Tibial artery (tissue), 4 donors: ENCODE measurements around the gene USP49.
A peak's percentile ranks its signal among the peaks of the same experiment; 100 is the strongest.

Experiments used
- DNase-seq, 2 donors: peaks; one replicate each; pipeline ENCODE4 v3.0.0-alpha.2; 2019
- H3K27ac ChIP-seq, 2 donors: fragments of 200-600 bp; sonication (generic) in 1 of 2; 1 replicate in 1 of 2; 2 replicates in 1 of 2; pipeline ENCODE4 v1.5.1; 2018 to 2019; ENCODE audit warnings: mild to moderate bottlenecking in 1 of 2
- H3K27me3 ChIP-seq, 2 donors: fragments of 200-600 bp; sonication (generic) in 1 of 2; one replicate each; pipeline versions ENCODE4 v1.5.1 to v1.6.0; 2016 to 2019
- H3K36me3 ChIP-seq, 3 donors: fragments of 200-600 bp; sonication (generic) in 2 of 3; one replicate each; pipeline ENCODE4 v1.5.1; 2016 to 2019; ENCODE audit warnings: mild to moderate bottlenecking in 2 of 3
- H3K4me1 ChIP-seq, 4 donors: fragments of 200-600 bp; sonication (generic) in 2 of 4; 1 replicate in 3 of 4; 2 replicates in 1 of 4; pipeline ENCODE4 v1.5.1; 2016 to 2019
- H3K4me3 ChIP-seq, 2 donors: fragments of 200-600 bp; sonication (generic) in 1 of 2; 1 replicate in 1 of 2; 2 replicates in 1 of 2; pipeline ENCODE4 v1.5.1; 2018 to 2019; ENCODE audit warnings: mild to moderate bottlenecking in 2 of 2
- H3K9me3 ChIP-seq, 3 donors: fragments of 200-600 bp; sonication (generic) in 1 of 3; one replicate each; pipeline ENCODE4 v1.5.1; 2016 to 2019
- intact Hi-C: fragments of 100-400 bp; cut with DNase I; formaldehyde crosslinking; loops from one replicate; pipeline ENCODE4 v1.15.0; 2023; ENCODE audit warnings: low total_unique reads
- TF ChIP-seq, protein P1 (sequence below), 2 experiments: fragments of 200-600 bp in 1 of 2; fragments of 450-650 bp in 1 of 2; IDR thresholded peaks; one replicate each; pipeline ENCODE4 v1.5.1; 2017 to 2019; ENCODE audit warnings: antibody characterized with exemption in 2 of 2, mild to moderate bottlenecking in 1 of 2, moderate library complexity in 1 of 2

Gene USP49

DNA sequence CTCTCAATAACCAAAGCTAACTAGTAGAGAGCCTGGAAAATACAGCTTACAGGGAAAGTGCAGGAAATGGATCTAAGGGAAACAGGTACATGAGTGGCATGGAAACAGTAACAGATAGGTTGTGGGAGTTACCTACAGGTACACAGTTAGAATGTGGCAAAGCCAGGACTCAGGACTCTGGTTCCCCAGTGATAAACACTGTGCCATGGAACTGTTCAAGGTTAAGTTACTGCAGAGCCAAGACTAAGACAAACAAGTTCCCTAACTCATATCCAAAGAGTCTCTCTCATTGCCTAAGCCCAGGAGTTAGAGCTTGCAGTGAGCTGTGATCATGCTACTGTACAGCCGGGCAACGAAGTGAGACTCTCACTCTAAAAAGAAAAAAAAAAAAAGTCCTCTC is 19.2 kb upstream of the USP49 start:
- peaks cover 29 to 65% (median 32%) of the 10 kb centered on the region in 3 donors for H3K36me3 ChIP-seq
- TF ChIP-seq, protein P1, sequence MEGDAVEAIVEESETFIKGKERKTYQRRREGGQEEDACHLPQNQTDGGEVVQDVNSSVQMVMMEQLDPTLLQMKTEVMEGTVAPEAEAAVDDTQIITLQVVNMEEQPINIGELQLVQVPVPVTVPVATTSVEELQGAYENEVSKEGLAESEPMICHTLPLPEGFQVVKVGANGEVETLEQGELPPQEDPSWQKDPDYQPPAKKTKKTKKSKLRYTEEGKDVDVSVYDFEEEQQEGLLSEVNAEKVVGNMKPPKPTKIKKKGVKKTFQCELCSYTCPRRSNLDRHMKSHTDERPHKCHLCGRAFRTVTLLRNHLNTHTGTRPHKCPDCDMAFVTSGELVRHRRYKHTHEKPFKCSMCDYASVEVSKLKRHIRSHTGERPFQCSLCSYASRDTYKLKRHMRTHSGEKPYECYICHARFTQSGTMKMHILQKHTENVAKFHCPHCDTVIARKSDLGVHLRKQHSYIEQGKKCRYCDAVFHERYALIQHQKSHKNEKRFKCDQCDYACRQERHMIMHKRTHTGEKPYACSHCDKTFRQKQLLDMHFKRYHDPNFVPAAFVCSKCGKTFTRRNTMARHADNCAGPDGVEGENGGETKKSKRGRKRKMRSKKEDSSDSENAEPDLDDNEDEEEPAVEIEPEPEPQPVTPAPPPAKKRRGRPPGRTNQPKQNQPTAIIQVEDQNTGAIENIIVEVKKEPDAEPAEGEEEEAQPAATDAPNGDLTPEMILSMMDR (IDR thresholded peaks at IDR 0.05) = no peak

DNA sequence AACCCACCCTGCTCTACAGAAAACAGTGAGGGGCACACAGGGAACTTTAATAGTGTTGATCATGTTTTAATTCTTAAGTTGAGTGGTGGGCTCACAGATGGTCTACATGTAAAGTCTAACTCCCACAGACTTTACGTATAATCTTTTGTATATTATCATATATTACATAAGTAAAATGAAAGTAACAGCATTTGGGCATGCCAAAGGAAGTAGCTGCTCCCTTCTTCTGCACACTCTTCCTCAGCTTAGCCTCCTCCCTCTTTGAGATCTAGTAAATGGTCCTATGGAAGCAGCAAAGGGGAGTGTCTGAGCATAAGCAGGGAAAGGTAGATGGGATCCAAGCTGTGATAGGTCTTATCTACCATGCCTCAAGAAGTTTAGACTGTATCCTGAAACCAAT is 14.6 kb upstream of the USP49 start:
- intact Hi-C loops = no loop called here
- no peak for DNase-seq
- Histone ChIP-seq H3K36me3 (peaks cover 50 to 85% (median 54%) of the 10 kb centered on the region in 3 donors), H3K4me1 (no peaks in the 10 kb centered on the region), H3K27me3 (no peaks in the 10 kb centered on the region), H3K9me3 (no peaks in the 10 kb centered on the region), H3K4me3 (no peak overlapping the region), H3K27ac (no peak overlapping the region)
- TF ChIP-seq, protein P1 (IDR thresholded peaks at IDR 0.05) = no peak

More for the DNA sequence above, 19.2 kb upstream of the USP49 start:
- no peak overlapping the region for H3K4me3 ChIP-seq
- H3K4me1 ChIP-seq = peaks cover 0 to 21% (median 6%) of the 10 kb centered on the region in 4 donors
- no peaks in the 10 kb centered on the region for H3K9me3 ChIP-seq
- no peak overlapping the region for H3K27ac ChIP-seq
- no peaks in the 10 kb centered on the region for H3K27me3 ChIP-seq
- DNase-seq = no peak
- intact Hi-C loops = no loop called here

DNA sequence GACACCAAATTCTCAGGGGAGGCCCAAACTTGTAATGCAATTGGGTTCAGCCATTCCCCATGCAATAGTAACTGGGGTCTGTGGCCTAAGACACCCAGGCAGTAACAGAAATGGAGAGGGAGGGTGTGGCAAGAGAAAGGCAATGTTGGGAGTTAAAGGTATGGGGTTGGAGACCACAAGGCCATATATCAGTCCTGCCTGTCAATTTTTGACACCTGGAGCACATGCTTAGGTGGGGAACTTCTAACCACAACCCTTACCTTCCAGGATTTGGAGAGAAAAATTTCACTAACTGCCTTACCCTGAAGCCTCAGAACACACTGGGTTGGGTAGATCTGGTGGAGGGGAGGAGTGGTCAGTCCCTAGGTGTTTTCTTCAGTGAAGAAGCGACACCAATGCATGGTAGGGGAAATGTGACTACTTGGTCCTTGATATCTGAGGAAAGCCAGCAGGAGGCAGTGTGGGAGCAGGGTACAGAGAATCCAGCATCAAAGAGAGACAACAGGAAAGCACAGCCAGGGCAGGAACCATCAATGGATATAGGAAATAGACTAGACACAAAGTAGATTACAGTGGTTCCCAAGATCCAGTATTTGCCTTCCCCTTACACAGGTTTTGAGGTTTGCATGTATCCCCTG is 6.8 kb upstream of the USP49 start:
- TF ChIP-seq, protein P1 (IDR thresholded peaks at IDR 0.05) = no peak

DNA sequence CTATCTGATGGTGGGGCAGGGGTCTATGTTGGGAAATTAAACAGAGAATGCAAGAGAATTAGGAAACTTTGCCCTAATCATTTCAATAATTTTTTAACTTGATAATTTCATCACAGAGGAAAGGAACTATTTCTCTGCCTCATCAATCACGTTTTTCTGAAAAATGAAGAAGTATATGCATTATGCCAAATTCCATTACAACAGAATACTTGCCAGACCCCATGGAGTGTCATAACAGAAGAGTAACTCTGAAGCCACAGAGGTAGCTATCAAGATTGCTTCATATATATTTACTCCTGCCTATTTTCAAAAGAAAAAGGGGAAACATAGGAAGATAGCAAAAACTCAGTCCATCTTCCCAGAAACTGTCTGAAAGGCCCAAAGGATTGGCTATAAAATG is 5.7 kb upstream of the USP49 start:
- Histone ChIP-seq H3K36me3 (peaks cover 7 to 36% (median 24%) of the 10 kb centered on the region in 3 donors), H3K27me3 (no peaks in the 10 kb centered on the region), H3K9me3 (no peaks in the 10 kb centered on the region), H3K27ac (no peak overlapping the region), H3K4me1 (peaks cover 0 to 6% (median 2%) of the 10 kb centered on the region in 4 donors), H3K4me3 (no peak overlapping the region)
- DNase-seq = no peak
- intact Hi-C loops = no loop called here
- TF ChIP-seq, protein P1 (IDR thresholded peaks at IDR 0.05) = no peak

More for the DNA sequence above, 6.8 kb upstream of the USP49 start:
- no peak overlapping the region for H3K4me3 ChIP-seq
- no peaks in the 10 kb centered on the region for H3K4me1 ChIP-seq
- H3K36me3 ChIP-seq = peaks cover 19 to 48% (median 34%) of the 10 kb centered on the region in 3 donors
- DNase-seq = no peak
- no peak overlapping the region for H3K27ac ChIP-seq
- no peaks in the 10 kb centered on the region for H3K27me3 ChIP-seq
- intact Hi-C loops = no loop called here
- H3K9me3 ChIP-seq = no peaks in the 10 kb centered on the region

DNA sequence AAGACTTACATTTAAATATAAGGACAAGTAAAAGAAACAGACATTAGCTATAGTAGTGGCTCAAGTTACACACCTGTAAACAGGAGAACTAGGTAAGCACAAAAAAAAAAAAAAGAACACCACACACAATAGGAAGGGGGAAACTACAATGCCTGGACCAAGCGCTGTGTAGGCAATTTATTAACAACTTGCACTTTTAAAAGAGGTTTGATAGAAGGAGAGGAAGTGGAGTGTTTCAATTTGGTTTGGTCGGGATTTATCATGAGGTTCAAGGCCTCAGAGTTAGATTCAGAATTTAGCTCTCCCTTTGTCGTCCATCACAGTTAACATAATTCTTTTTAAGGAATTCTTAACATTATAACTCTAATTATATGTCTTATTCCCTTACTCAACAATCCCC is 1.1 kb upstream of the USP49 start:
- DNase-seq = no peak
- TF ChIP-seq, protein P1 (IDR thresholded peaks at IDR 0.05) = no peak
- peak overlapping the region in 1 of 2 donors; percentile 75 for H3K27ac ChIP-seq
- no peaks in the 10 kb centered on the region for H3K27me3 ChIP-seq
- peaks cover 0 to 22% (median 8%) of the 10 kb centered on the region in 4 donors for H3K4me1 ChIP-seq
- H3K9me3 ChIP-seq = no peaks in the 10 kb centered on the region
- intact Hi-C loops = loop anchor here (5.0 kb wide), 1 partner anchor 104 kb away; no protein-coding TSS in a partner anchor
- H3K36me3 ChIP-seq = peaks cover 0 to 9% (median 0%) of the 10 kb centered on the region in 3 donors
- H3K4me3 ChIP-seq = peak overlapping the region; percentile 70 to 87
